IMR-90 (cell line): Measurements from ENCODE around the gene NRP2. TPM values are rescaled to one million over a fixed set of nuclear protein-coding genes. Genes with fewer than 3 reads are reported as not detected.
A peak's percentile ranks its signal among the peaks of the same experiment; 100 is the strongest.

ENCODE experiments used
- ATAC-seq: fragments of 200-7000 bp; cut with Tn5 transposase; 2 replicates; pipeline ENCODE4 v1.9.1; 2020; ENCODE audit warnings: low read depth, mild to moderate bottlenecking, moderate library complexity
- BruUV-seq: library from RNA; stranded (reverse); fragments of 400-500 nt; replicated peaks from 2 replicates; lab custom pipeline; 2021; lab: Mats Ljungman, UMichigan
- CTCF ChIA-PET: fragments of 300-600 bp; formaldehyde crosslinking; extraction: SDS; loops from one replicate; lab custom pipeline; 2021; ENCODE audit warnings: antibody characterized with exemption; lab: Yijun Ruan, JAX
- POLR2A ChIA-PET: fragments of 300-600 bp; sonication (Branson Sonifier 250); formaldehyde crosslinking; loops from one replicate; lab custom pipeline; 2022; ENCODE audit warnings: antibody characterized with exemption; ENCODE audit not compliant: unreplicated experiment; lab: Charles Lee
- DNase-seq: peaks from one replicate; pipeline ENCODE4 v3.0.0; 2013
- H2AFZ ChIP-seq: replicated peaks from 2 replicates; pipeline ENCODE3; 2013; ENCODE audit warnings: low read length, mild to moderate bottlenecking; ENCODE audit not compliant: poor library complexity
- H2AK5ac ChIP-seq: 2 replicates; pipeline ENCODE4 v1.6.1; 2013; ENCODE audit warnings: low read depth, low read length, inconsistent platforms
- H2AK9ac ChIP-seq: replicated peaks from 2 replicates; pipeline ENCODE3; 2013; ENCODE audit warnings: mild to moderate bottlenecking, low read depth, low read length, moderate library complexity; ENCODE audit not compliant: poor library complexity
- H2BK120ac ChIP-seq: 2 replicates; pipeline ENCODE4 v1.6.1; 2013; ENCODE audit warnings: low read depth, low read length, inconsistent platforms
- H2BK15ac ChIP-seq: 3 replicates; pipeline ENCODE4 v1.6.1; 2013; ENCODE audit warnings: low read depth, low read length, inconsistent platforms
- H2BK20ac ChIP-seq: 2 replicates; pipeline ENCODE4 v1.6.1; 2013; ENCODE audit warnings: low read depth, mild to moderate bottlenecking, inconsistent platforms, low read length, moderate library complexity
- H2BK5ac ChIP-seq: 2 replicates; pipeline ENCODE4 v1.6.1; 2013; ENCODE audit warnings: mild to moderate bottlenecking, low read depth, low read length, inconsistent platforms; ENCODE audit not compliant: poor library complexity, severe bottlenecking
- H3K14ac ChIP-seq: replicated peaks from 2 replicates; pipeline ENCODE4 v1.6.1; 2013; ENCODE audit warnings: low read depth, low read length, inconsistent platforms
- H3K18ac ChIP-seq: 2 replicates; pipeline ENCODE4 v1.6.1; 2013; ENCODE audit warnings: low read depth, low read length, control low read depth
- H3K23ac ChIP-seq: 2 replicates; pipeline ENCODE4 v1.6.1; 2013; ENCODE audit warnings: low read depth, low read length, inconsistent platforms
- H3K27ac ChIP-seq: 2 replicates; pipeline ENCODE4 v1.5.1; 2013; ENCODE audit warnings: mild to moderate bottlenecking, control low read depth, low read length; ENCODE audit not compliant: insufficient read depth
- H3K27me3 ChIP-seq: 2 replicates; pipeline ENCODE4 v1.6.1; 2013; ENCODE audit warnings: low read length; ENCODE audit not compliant: control insufficient read depth, insufficient read depth
- H3K36me3 ChIP-seq: 2 replicates; pipeline ENCODE4 v1.6.1; 2013; ENCODE audit warnings: low read length, mixed read lengths; ENCODE audit not compliant: control insufficient read depth, insufficient read depth
- H3K4ac ChIP-seq: 2 replicates; pipeline ENCODE4 v1.6.1; 2013; ENCODE audit warnings: low read depth, low read length, inconsistent platforms
- H3K4me1 ChIP-seq: 2 replicates; pipeline ENCODE4 v1.6.1; 2013; ENCODE audit warnings: low read length, mixed read lengths; ENCODE audit not compliant: control insufficient read depth, insufficient read depth
- H3K4me2 ChIP-seq: 2 replicates; pipeline ENCODE4 v1.6.1; 2013; ENCODE audit warnings: low read depth, mild to moderate bottlenecking, control low read depth, low read length, moderate library complexity
- H3K4me3 ChIP-seq: 2 replicates; pipeline ENCODE4 v1.5.1; 2013; ENCODE audit warnings: low read depth, mild to moderate bottlenecking, control low read depth, low read length, moderate library complexity; ENCODE audit not compliant: insufficient read depth
- H3K56ac ChIP-seq: 2 replicates; pipeline ENCODE4 v1.6.1; 2013; ENCODE audit warnings: low read length, inconsistent platforms; ENCODE audit not compliant: insufficient read depth; ENCODE audit errors: extremely low read depth
- H3K79me1 ChIP-seq, 2 experiments: 2 replicates each; pipeline ENCODE4 v1.6.1; 2013; ENCODE audit warnings: low read length in 2 of 2, inconsistent platforms in 1 of 2, low read depth in 1 of 2
- H3K9ac ChIP-seq: 2 replicates; pipeline ENCODE4 v1.6.1; 2013; ENCODE audit warnings: low read depth, low read length, control low read depth
- H3K9me1 ChIP-seq: 2 replicates; pipeline ENCODE4 v1.6.1; 2013; ENCODE audit warnings: low read length, inconsistent platforms; ENCODE audit not compliant: insufficient read depth
- H3K9me3 ChIP-seq: 2 replicates; pipeline ENCODE4 v1.6.1; 2013; ENCODE audit warnings: low read length; ENCODE audit not compliant: control insufficient read depth, insufficient read depth
- H4K20me1 ChIP-seq: 2 replicates; pipeline ENCODE4 v1.6.1; 2013; ENCODE audit warnings: low read length, inconsistent platforms; ENCODE audit not compliant: insufficient read depth
- H4K5ac ChIP-seq: 2 replicates; pipeline ENCODE4 v1.6.1; 2013; ENCODE audit warnings: mild to moderate bottlenecking, low read depth, low read length, control low read depth
- H4K8ac ChIP-seq, 2 experiments: 2 replicates each; pipeline ENCODE4 v1.6.1; 2013; ENCODE audit warnings: low read depth in 2 of 2, low read length in 2 of 2, control low read depth in 1 of 2, inconsistent platforms in 1 of 2
- H4K91ac ChIP-seq: 2 replicates; pipeline ENCODE4 v1.6.1; 2013; ENCODE audit warnings: low read depth, low read length, inconsistent platforms; ENCODE audit not compliant: insufficient read depth
- CEBPB ChIP-seq: IDR thresholded peaks from 2 replicates; pipeline ENCODE4 v1.6.1; 2012; ENCODE audit warnings: low read depth, low read length, improper control_type of control experiment
- CHD1 ChIP-seq: IDR thresholded peaks from 2 replicates; pipeline ENCODE4 v1.6.1; 2012; ENCODE audit warnings: low read depth, low read length, improper control_type of control experiment
- FOS ChIP-seq: fragments of 150-350 bp; IDR thresholded peaks from 2 replicates; pipeline ENCODE4 v1.6.1; 2016; ENCODE audit warnings: low read depth, low read length
- MAZ ChIP-seq: IDR thresholded peaks from 2 replicates; pipeline ENCODE4 v1.6.1; 2012; ENCODE audit warnings: low read depth, mild to moderate bottlenecking, low read length, improper control_type of control experiment, moderate library complexity, borderline replicate concordance
- WGBS, 2 experiments: methylation state at CpG; one replicate each; pipeline versions ENCODE4 v1.1.5 to v1.1.7; 2013; ENCODE audit warnings: missing lambda C conversion rate in 2 of 2; ENCODE audit not compliant: insufficient read length in 1 of 2; ENCODE audit errors: extremely low coverage in 2 of 2; 5-methylcytosine and 5-hydroxymethylcytosine counted together
- dilution Hi-C: fragments of 300-500 bp; cut with HindIII; formaldehyde crosslinking; loops from one replicate; pipeline ENCODE4 v1.14.3; 2018; ENCODE audit warnings: low sequenced_read_pairs; ENCODE audit not compliant: unreplicated experiment
- in situ Hi-C: fragments of 300-500 bp; cut with MboI; formaldehyde crosslinking; loops from 3 replicates; pipeline ENCODE4 v1.14.3; 2019; ENCODE audit warnings: low sequenced_read_pairs, inconsistent platforms, mixed read lengths
- intact Hi-C: fragments of 100-400 bp; cut with micrococcal nuclease; formaldehyde crosslinking; loops from 2 replicates; pipeline ENCODE4 v1.10.0; 2022
- polyA plus RNA-seq, 3 experiments: library from polyadenylated mRNA; depleted of rRNA; stranded (reverse); fragments of >200 nt; gene quantifications; 2 replicates each; pipeline ENCODE4 v1.2.3, GENCODE V29; 2012; ENCODE audit warnings: low replicate concordance in 1 of 3
- total RNA-seq: library from RNA; depleted of rRNA; stranded (reverse); fragments of >200 nt; gene quantifications from 2 replicates; pipeline ENCODE4 v1.2.3, GENCODE V29; 2012
- TF ChIP-seq, protein P1 (sequence below): conservative IDR thresholded peaks from 2 replicates; pipeline ENCODE4 v1.5.1; 2012; ENCODE audit warnings: mild to moderate bottlenecking, low read depth, low read length, improper control_type of control experiment
- TF ChIP-seq, protein P2 (sequence below): fragments of 150-350 bp; IDR thresholded peaks from 2 replicates; pipeline ENCODE4 v1.6.1; 2016; ENCODE audit warnings: low read depth, mild to moderate bottlenecking, low read length, moderate library complexity, borderline replicate concordance

NRP2 gene
- total and polyA plus RNA-seq, 2 of the 4 experiments (the other 2 are of a cell fraction) = 46.4 to 51.3 TPM

DNA sequence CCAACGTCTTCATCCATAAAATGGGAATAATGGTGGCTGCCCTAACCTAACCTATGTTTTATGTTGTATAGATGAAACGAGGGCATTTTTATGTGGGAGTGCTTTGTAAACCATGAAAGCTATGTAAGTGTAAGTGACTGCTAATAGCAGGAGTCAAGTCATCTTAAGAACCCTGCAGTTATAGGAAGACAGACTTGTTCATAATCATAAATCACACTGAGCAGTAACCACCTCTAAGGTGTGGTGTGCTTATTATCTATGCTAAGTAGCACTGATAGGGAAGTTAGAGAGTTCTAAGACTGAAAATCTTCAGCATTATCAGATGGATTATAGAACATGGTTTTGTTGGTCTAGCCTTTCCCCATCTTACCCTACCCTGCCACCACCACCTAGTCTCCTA lies 24.2 kb upstream of the NRP2 start:
- dilution Hi-C loops (no loop called here), in situ Hi-C loops (no loop called here), intact Hi-C loops (no loop called here)
- peak overlapping the region; percentile 33; the same call in 1 of the 2 replicates for H3K4me2 ChIP-seq
- H3K23ac ChIP-seq = no peak overlapping the region
- peak overlapping the region; percentile 51; the same call in 1 of the 2 replicates for H3K14ac ChIP-seq
- H2AK9ac ChIP-seq = no peak overlapping the region
- 0 out of 3 replicates have a peak overlapping the region, but pooled peaks have one; percentile 24 for H2BK15ac ChIP-seq
- H2BK120ac ChIP-seq = peak overlapping the region; percentile 59; the same call in 1 of the 2 replicates
- no peak overlapping the region for H3K27ac ChIP-seq
- H2BK20ac ChIP-seq = peak overlapping the region; percentile 81; the same call in 1 of the 2 replicates
- H4K8ac ChIP-seq = no peak overlapping the region
- no peak for DNase-seq
- POLR2A ChIA-PET = no interaction called here
- no peak overlapping the region for H3K4me3 ChIP-seq
- H3K9me1 ChIP-seq = peaks cover 40% of the 10 kb centered on the region
- H3K9me3 ChIP-seq = no peaks in the 10 kb centered on the region
- H3K79me1 ChIP-seq = no peaks in the 10 kb centered on the region; a peak in 1 of 4 replicates
- H3K4me1 ChIP-seq = peaks cover 28% of the 10 kb centered on the region
- CTCF ChIA-PET = no interaction called here
- no CpG with 5 or more reads among the region's 2 CpGs for WGBS, 2 experiments
- H2BK5ac ChIP-seq = peak overlapping the region; percentile 29
- TF ChIP-seq, protein P1, sequence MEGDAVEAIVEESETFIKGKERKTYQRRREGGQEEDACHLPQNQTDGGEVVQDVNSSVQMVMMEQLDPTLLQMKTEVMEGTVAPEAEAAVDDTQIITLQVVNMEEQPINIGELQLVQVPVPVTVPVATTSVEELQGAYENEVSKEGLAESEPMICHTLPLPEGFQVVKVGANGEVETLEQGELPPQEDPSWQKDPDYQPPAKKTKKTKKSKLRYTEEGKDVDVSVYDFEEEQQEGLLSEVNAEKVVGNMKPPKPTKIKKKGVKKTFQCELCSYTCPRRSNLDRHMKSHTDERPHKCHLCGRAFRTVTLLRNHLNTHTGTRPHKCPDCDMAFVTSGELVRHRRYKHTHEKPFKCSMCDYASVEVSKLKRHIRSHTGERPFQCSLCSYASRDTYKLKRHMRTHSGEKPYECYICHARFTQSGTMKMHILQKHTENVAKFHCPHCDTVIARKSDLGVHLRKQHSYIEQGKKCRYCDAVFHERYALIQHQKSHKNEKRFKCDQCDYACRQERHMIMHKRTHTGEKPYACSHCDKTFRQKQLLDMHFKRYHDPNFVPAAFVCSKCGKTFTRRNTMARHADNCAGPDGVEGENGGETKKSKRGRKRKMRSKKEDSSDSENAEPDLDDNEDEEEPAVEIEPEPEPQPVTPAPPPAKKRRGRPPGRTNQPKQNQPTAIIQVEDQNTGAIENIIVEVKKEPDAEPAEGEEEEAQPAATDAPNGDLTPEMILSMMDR = no peak
- TF ChIP-seq, protein P2, sequence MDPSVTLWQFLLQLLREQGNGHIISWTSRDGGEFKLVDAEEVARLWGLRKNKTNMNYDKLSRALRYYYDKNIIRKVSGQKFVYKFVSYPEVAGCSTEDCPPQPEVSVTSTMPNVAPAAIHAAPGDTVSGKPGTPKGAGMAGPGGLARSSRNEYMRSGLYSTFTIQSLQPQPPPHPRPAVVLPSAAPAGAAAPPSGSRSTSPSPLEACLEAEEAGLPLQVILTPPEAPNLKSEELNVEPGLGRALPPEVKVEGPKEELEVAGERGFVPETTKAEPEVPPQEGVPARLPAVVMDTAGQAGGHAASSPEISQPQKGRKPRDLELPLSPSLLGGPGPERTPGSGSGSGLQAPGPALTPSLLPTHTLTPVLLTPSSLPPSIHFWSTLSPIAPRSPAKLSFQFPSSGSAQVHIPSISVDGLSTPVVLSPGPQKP = no peak
- TF ChIP-seq FOS (no peak), CEBPB (no peak), MAZ (no peak), CHD1 (no peak)
- no peak overlapping the region for H3K9ac ChIP-seq
- no peak overlapping the region for H4K5ac ChIP-seq
- H2AFZ ChIP-seq = no peak overlapping the region
- no peaks in the 10 kb centered on the region for H3K27me3 ChIP-seq
- peak overlapping the region; percentile 26; the same call in 1 of the 2 replicates for H3K4ac ChIP-seq
- no peak overlapping the region for H3K56ac ChIP-seq
- no peaks in the 10 kb centered on the region for H4K20me1 ChIP-seq
- no TSS peak for BruUV-seq
- H4K91ac ChIP-seq = no peak overlapping the region
- H3K36me3 ChIP-seq = no peaks in the 10 kb centered on the region
- peak overlapping the region; percentile 58; the same call in 1 of the 2 replicates for H3K18ac ChIP-seq
- no peak for ATAC-seq
- H2AK5ac ChIP-seq = peak overlapping the region; percentile 83; the same call in 1 of the 2 replicates
